ENCODE measurements around the gene C5orf47. TPM values are rescaled to one million over a fixed set of nuclear protein-coding genes. Genes with fewer than 3 reads are reported as not detected.

The C5orf47 gene
- total and polyA plus RNA-seq, 2 of the 4 experiments (the other 2 are of a cell fraction) = not detected

DNA sequence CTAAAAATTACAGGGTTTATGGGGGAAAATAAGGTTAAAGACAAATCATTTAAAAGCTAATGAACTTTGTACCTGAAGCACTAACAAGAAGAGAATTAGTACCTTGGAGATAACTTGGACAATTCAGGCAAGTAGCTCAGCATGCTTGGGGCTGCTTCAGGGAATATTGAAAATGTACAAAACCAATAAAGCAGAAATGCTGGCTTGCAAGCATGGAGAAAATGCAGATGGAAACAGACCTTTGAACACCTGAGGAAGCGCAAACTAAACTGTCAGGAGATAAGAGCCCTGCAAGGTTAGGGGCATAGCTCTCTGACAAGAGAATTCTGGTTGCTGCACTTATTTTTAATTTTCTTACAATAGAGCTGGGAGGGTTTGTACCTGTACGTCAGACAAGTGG, 42.6 kb upstream of the C5orf47 start:
- H3K56ac ChIP-seq (ENCODE audit: extremely low read depth, insufficient read depth, low read length) = no peak overlapping the region
- TF ChIP-seq BHLHE40 (IDR thresholded peaks at IDR 0.05; ENCODE audit: low read depth, low read length) (no peak), SMC3 (IDR thresholded peaks at IDR 0.05; ENCODE audit: low read depth, low read length) (no peak)
- no peak overlapping the region for H3K23ac ChIP-seq (ENCODE audit: low read depth, low read length)
- no peaks in the 10 kb centered on the region for H3K27me3 ChIP-seq (ENCODE audit: control insufficient read depth, insufficient read depth, low read length)
- no peak overlapping the region for H2BK5ac ChIP-seq (ENCODE audit: low read depth, low read length, poor library complexity, severe bottlenecking)
- dilution Hi-C loops (cut with HindIII; ENCODE audit: low sequenced_read_pairs, unreplicated experiment) (no loop called here), in situ Hi-C loops (cut with MboI; ENCODE audit: low sequenced_read_pairs) (no loop called here), intact Hi-C loops (cut with micrococcal nuclease) (no loop called here)
- DNase-seq (no peak), ATAC-seq (ENCODE audit: low read depth) (no peak)
- POLR2A ChIA-PET (ENCODE audit: unreplicated experiment) = no interaction called here
- no peak overlapping the region for H4K5ac ChIP-seq (ENCODE audit: low read depth, low read length)
- CTCF ChIA-PET = no interaction called here
- H3K9ac ChIP-seq (ENCODE audit: low read depth, low read length) = no peak overlapping the region
- H3K4me2 ChIP-seq (ENCODE audit: low read depth, low read length) = no peak overlapping the region
- H2BK15ac ChIP-seq (ENCODE audit: low read depth, low read length) = no peak overlapping the region
- H3K4me3 ChIP-seq (ENCODE audit: insufficient read depth, low read depth, low read length) = no peak overlapping the region
- no peak overlapping the region for H2AK5ac ChIP-seq (ENCODE audit: low read depth, low read length)
- H4K8ac ChIP-seq (ENCODE audit: low read depth in 2 of 2, low read length in 2 of 2) = no peak overlapping the region
- H3K9me3 ChIP-seq (ENCODE audit: control insufficient read depth, insufficient read depth, low read length) = no peaks in the 10 kb centered on the region
- no peak overlapping the region for H4K91ac ChIP-seq (ENCODE audit: insufficient read depth, low read depth, low read length)
- no peaks in the 10 kb centered on the region for H4K20me1 ChIP-seq (ENCODE audit: insufficient read depth, low read length)
- BruUV-seq (replicated peaks) = no TSS peak
- peaks cover 0 to 13% of the 10 kb centered on the region in 2 experiments; a peak in 2 of 4 replicates for H3K79me1 ChIP-seq (ENCODE audit: low read depth in 1 of 2, low read length in 2 of 2)
- H3K27ac ChIP-seq (ENCODE audit: insufficient read depth, low read length) = no peak overlapping the region
- no peak overlapping the region for H3K18ac ChIP-seq (ENCODE audit: low read depth, low read length)
- no peak overlapping the region for H2AFZ ChIP-seq (replicated peaks; ENCODE audit: low read length, poor library complexity)
- H2BK120ac ChIP-seq (ENCODE audit: low read depth, low read length) = no peak overlapping the region
- peaks cover 19% of the 10 kb centered on the region for H3K36me3 ChIP-seq (ENCODE audit: control insufficient read depth, insufficient read depth, low read length)
- no peak overlapping the region for H2BK20ac ChIP-seq (ENCODE audit: low read depth, low read length)
- H3K4me1 ChIP-seq (ENCODE audit: control insufficient read depth, insufficient read depth, low read length) = peaks cover 2% of the 10 kb centered on the region; the same call in 1 of the 2 replicates
- no peak overlapping the region for H2AK9ac ChIP-seq (replicated peaks; ENCODE audit: low read depth, low read length, poor library complexity)
- no peaks in the 10 kb centered on the region; the same call in 1 of the 2 replicates for H3K9me1 ChIP-seq (ENCODE audit: insufficient read depth, low read length)
- no peak overlapping the region for H3K14ac ChIP-seq (replicated peaks; ENCODE audit: low read depth, low read length)
- no CpG with 5 or more reads among the region's 2 CpGs for WGBS, 2 experiments (ENCODE audit: extremely low coverage in 2 of 2, insufficient read length in 1 of 2)
- H3K4ac ChIP-seq (ENCODE audit: low read depth, low read length) = no peak overlapping the region

Measured in IMR-90 (cell line).